DND-41 (cell line): ENCODE results near the gene AP1G1.

Experiments used
- ATAC-seq: fragments of 200-7000 bp; cut with Tn5 transposase; 3 replicates; pipeline ENCODE4 v1.9.1; 2021; ENCODE audit warnings: low read depth; ENCODE audit not compliant: insufficient read depth
- DNase-seq: peaks from one replicate; pipeline ENCODE4 v3.0.0-alpha.2; 2020
- H2AFZ ChIP-seq: 2 replicates; pipeline ENCODE4 v1.6.0; 2012; ENCODE audit warnings: low read depth, low read length
- H3K27ac ChIP-seq: 2 replicates; pipeline ENCODE4 v1.5.1; 2012; ENCODE audit warnings: low read length, inconsistent platforms
- H3K27me3 ChIP-seq: fragments of 200-600 bp; sonication (generic); 2 replicates; pipeline ENCODE4 v1.6.0; 2012; ENCODE audit warnings: low read length, mild to moderate bottlenecking, inconsistent platforms; ENCODE audit not compliant: insufficient read depth, poor library complexity
- H3K36me3 ChIP-seq: 2 replicates; pipeline ENCODE4 v1.5.1; 2012; ENCODE audit warnings: low read length, inconsistent platforms; ENCODE audit not compliant: insufficient read depth
- H3K4me1 ChIP-seq: 2 replicates; pipeline ENCODE4 v1.5.1; 2012; ENCODE audit warnings: mild to moderate bottlenecking, low read length; ENCODE audit not compliant: insufficient read depth
- H3K4me2 ChIP-seq: 2 replicates; pipeline ENCODE4 v1.6.0; 2012; ENCODE audit warnings: mild to moderate bottlenecking, moderate library complexity, low read length, inconsistent platforms; ENCODE audit not compliant: insufficient read depth
- H3K4me3 ChIP-seq, 2 experiments: fragments of 200-600 bp in 1 of 2; shearing (Covaris generic) in 1 of 2; 2 replicates each; pipeline ENCODE4 v1.5.1; 2012 to 2016; ENCODE audit warnings: inconsistent platforms in 2 of 2, low read length in 2 of 2, mild to moderate bottlenecking in 2 of 2, low read depth in 1 of 2, moderate library complexity in 1 of 2
- H3K79me2 ChIP-seq: 2 replicates; pipeline ENCODE4 v1.6.0; 2012; ENCODE audit warnings: low read length, inconsistent platforms; ENCODE audit not compliant: insufficient read depth
- H3K9ac ChIP-seq: 2 replicates; pipeline ENCODE4 v1.6.0; 2012; ENCODE audit warnings: low read depth, mild to moderate bottlenecking, inconsistent platforms, low read length, moderate library complexity
- H3K9me3 ChIP-seq: 2 replicates; pipeline ENCODE4 v1.5.1; 2012; ENCODE audit warnings: low read length, moderate library complexity, mild to moderate bottlenecking, inconsistent platforms; ENCODE audit not compliant: insufficient read depth, severe bottlenecking
- H4K20me1 ChIP-seq: 2 replicates; pipeline ENCODE4 v1.6.0; 2012; ENCODE audit warnings: low read length; ENCODE audit not compliant: insufficient read depth
- CTCF ChIP-seq: IDR thresholded peaks from 2 replicates; pipeline ENCODE4 v1.5.1; 2012; ENCODE audit warnings: borderline replicate concordance, low read length, moderate library complexity, mild to moderate bottlenecking; ENCODE audit not compliant: poor library complexity, severe bottlenecking; ENCODE audit errors: extremely low read depth
- EZH2 ChIP-seq: IDR thresholded peaks from 3 replicates; pipeline ENCODE4 v1.6.1; 2012; ENCODE audit warnings: borderline replicate concordance, low read depth, mild to moderate bottlenecking, moderate library complexity, low read length, inconsistent platforms; ENCODE audit not compliant: severe bottlenecking

Gene AP1G1

GRCh38 chr16:71767060-71767900, 41.4 kb downstream of the AP1G1 start:
- Histone ChIP-seq H3K4me3 (no peak overlapping the region), H3K27ac (no peak overlapping the region), H3K27me3 (no peaks in the 10 kb centered on the region), H3K4me2 (no peak overlapping the region), H3K9me3 (no peaks in the 10 kb centered on the region), H4K20me1 (no peaks in the 10 kb centered on the region), H3K36me3 (peaks cover 77% of the 10 kb centered on the region), H3K9ac (no peak overlapping the region), H3K79me2 (no peaks in the 10 kb centered on the region), H3K4me1 (no peaks in the 10 kb centered on the region), H2AFZ (no peak overlapping the region)
- DNase-seq: no peak
- no peak for ATAC-seq
- no peak for TF ChIP-seq EZH2
- no peak for TF ChIP-seq CTCF

GRCh38 chr16:71762186-71762585, 46.4 kb downstream of the AP1G1 start:
- H3K79me2 ChIP-seq: no peaks in the 10 kb centered on the region
- no peaks in the 10 kb centered on the region for H3K9me3 ChIP-seq
- no peak overlapping the region for H3K9ac ChIP-seq
- H3K4me1 ChIP-seq: no peaks in the 10 kb centered on the region
- no peak for ATAC-seq
- no peaks in the 10 kb centered on the region for H4K20me1 ChIP-seq
- no peak overlapping the region for H2AFZ ChIP-seq
- no peak overlapping the region for H3K27ac ChIP-seq
- no peak for DNase-seq
- H3K27me3 ChIP-seq: no peaks in the 10 kb centered on the region
- no peak for TF ChIP-seq EZH2
- TF ChIP-seq CTCF: no peak
- H3K4me2 ChIP-seq: no peak overlapping the region
- peaks cover 73% of the 10 kb centered on the region for H3K36me3 ChIP-seq
- H3K4me3 ChIP-seq: no peak overlapping the region

DNA sequence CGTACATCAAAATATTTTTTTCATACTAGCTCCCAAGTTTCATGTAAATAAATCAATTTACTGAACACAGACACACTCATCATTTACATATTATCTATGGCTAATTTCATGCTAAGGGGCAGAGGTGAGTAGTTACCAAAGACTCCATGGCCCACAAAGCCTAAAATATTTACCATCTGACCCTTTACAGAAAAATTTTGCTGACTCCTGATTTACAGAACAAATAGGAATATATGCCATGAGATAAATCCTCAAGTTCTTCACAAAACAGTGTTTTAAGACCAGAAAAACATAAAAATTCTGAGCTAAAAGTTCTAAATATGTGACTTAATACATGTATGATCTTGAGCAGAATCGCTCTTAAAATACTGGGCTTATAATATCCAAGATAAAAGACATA, 47.5 kb downstream of the AP1G1 start:
- no peak overlapping the region for H2AFZ ChIP-seq
- no peaks in the 10 kb centered on the region for H3K79me2 ChIP-seq
- H3K36me3 ChIP-seq: peaks cover 76% of the 10 kb centered on the region
- no peaks in the 10 kb centered on the region for H4K20me1 ChIP-seq
- DNase-seq: no peak
- no peak overlapping the region for H3K27ac ChIP-seq
- H3K4me1 ChIP-seq: no peaks in the 10 kb centered on the region
- H3K4me2 ChIP-seq: no peak overlapping the region
- H3K4me3 ChIP-seq: no peak overlapping the region
- ATAC-seq: no peak
- H3K9ac ChIP-seq: no peak overlapping the region
- TF ChIP-seq EZH2 (no peak), CTCF (no peak)
- H3K27me3 ChIP-seq: no peaks in the 10 kb centered on the region
- no peaks in the 10 kb centered on the region for H3K9me3 ChIP-seq
